ENCODE measurements around the gene GPC1.

Gene GPC1

DNA sequence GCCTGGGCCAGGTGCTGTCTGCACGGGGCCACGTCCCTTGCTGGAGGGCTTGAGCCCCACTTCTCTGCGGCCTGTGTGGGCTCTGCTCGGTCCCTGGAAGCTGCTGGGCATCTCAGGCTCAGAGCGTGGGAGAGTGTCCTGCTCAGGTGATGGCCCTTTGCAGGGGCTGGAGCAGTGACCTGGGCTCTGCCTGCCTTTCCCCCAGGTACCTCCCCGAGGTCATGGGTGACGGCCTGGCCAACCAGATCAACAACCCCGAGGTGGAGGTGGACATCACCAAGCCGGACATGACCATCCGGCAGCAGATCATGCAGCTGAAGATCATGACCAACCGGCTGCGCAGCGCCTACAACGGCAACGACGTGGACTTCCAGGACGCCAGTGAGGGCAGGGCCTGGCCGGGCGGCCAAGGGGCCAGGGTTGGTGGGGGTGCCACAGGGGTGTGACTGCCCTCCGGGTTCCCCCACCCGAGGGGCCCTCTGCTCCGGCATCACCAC lies 29.9 kb downstream of the GPC1 start (continued):
- TF ChIP-seq PATZ1 (CRISPR knock-in tag; IDR thresholded peaks at IDR 0.05; ENCODE audit: borderline replicate concordance): no peak
- no peak for TF ChIP-seq ZC3H10 (CRISPR knock-in tag; IDR thresholded peaks at IDR 0.05)
- no peak for TF ChIP-seq ZFP30 (CRISPR knock-in tag; IDR thresholded peaks at IDR 0.05)
- no peak for TF ChIP-seq POU6F1 (CRISPR knock-in tag; IDR thresholded peaks at IDR 0.05; ENCODE audit: borderline replicate concordance, low read depth)
- TF ChIP-seq ZNF70 (CRISPR knock-in tag; IDR thresholded peaks at IDR 0.05): no peak

- no peak for TF ChIP-seq ESRRG (CRISPR knock-in tag; IDR thresholded peaks at IDR 0.05)
- no peak for TF ChIP-seq POU6F1 (CRISPR knock-in tag; IDR thresholded peaks at IDR 0.05; ENCODE audit: borderline replicate concordance, low read depth)
- no peak for TF ChIP-seq ZNF565 (CRISPR knock-in tag; conservative IDR thresholded peaks at IDR 0.05; ENCODE audit: low read depth)
- no peak for TF ChIP-seq TSHZ2 (CRISPR knock-in tag; IDR thresholded peaks at IDR 0.05)
- no peak for ATAC-seq
These were observed 30.5 kb downstream of the GPC1 start for GRCh38 chr2:240465765-240466578.

DNA sequence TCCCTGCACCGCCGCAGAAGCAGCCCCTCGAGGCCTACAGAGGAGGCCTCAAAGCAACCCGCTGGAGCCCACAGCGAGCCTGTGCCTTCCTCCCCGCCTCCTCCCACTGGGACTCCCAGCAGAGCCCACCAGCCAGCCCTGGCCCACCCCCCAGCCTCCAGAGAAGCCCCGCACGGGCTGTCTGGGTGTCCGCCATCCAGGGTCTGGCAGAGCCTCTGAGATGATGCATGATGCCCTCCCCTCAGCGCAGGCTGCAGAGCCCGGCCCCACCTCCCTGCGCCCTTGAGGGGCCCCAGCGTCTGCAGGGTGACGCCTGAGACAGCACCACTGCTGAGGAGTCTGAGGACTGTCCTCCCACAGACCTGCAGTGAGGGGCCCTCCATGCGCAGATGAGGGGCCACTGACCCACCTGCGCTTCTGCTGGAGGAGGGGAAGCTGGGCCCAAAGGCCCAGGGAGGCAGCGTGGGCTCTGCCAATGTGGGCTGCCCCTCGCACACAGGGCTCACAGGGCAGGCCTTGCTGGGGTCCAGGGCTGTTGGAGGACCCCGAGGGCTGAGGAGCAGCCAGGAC lies 31.2 kb downstream of the GPC1 start:
- TF ChIP-seq ISL1 (CRISPR knock-in tag; IDR thresholded peaks at IDR 0.05) (no peak), ZNF565 (CRISPR knock-in tag; conservative IDR thresholded peaks at IDR 0.05; ENCODE audit: low read depth) (no peak), ESRRG (CRISPR knock-in tag; IDR thresholded peaks at IDR 0.05) (no peak), PPARA (CRISPR knock-in tag; IDR thresholded peaks at IDR 0.05; ENCODE audit: borderline replicate concordance) (no peak)
- ATAC-seq: no peak

DNA sequence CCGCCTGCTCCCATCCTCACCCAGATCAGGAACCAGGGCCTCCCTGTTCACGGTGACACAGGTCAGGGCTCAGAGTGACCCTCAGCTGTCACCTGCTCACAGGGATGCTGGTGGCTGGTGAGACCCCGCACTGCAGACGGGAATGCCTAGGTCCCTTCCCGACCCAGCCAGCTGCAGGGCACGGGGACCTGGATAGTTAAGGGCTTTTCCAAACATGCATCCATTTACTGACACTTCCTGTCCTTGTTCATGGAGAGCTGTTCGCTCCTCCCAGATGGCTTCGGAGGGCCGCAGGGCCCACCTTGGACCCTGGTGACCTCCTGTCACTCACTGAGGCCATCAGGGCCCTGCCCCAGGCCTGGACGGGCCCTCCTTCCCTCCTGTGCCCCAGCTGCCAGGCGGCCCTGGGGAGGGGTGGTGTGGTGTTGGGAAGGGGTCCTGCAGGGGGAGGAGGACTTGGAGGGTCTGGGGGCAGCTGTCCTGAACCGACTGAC lies 31.7 kb downstream of the GPC1 start:
- TF ChIP-seq CSDC2 (CRISPR knock-in tag; IDR thresholded peaks at IDR 0.05): no peak
- no peak for TF ChIP-seq PATZ1 (CRISPR knock-in tag; IDR thresholded peaks at IDR 0.05; ENCODE audit: borderline replicate concordance)
- TF ChIP-seq ZNF8 (CRISPR knock-in tag; IDR thresholded peaks at IDR 0.05): no peak
- no peak for TF ChIP-seq ZNF70 (CRISPR knock-in tag; IDR thresholded peaks at IDR 0.05)
- no peak for TF ChIP-seq PPARA (CRISPR knock-in tag; IDR thresholded peaks at IDR 0.05; ENCODE audit: borderline replicate concordance)
- no peak for TF ChIP-seq TCF4 (CRISPR knock-in tag; IDR thresholded peaks at IDR 0.05; ENCODE audit: borderline replicate concordance)
- no peak for TF ChIP-seq RARB (CRISPR knock-in tag; IDR thresholded peaks at IDR 0.05)
- TF ChIP-seq CSRNP3 (CRISPR knock-in tag; IDR thresholded peaks at IDR 0.05): no peak
- no peak for TF ChIP-seq ZFP3 (CRISPR knock-in tag; IDR thresholded peaks at IDR 0.05)
- TF ChIP-seq ZNF565 (CRISPR knock-in tag; conservative IDR thresholded peaks at IDR 0.05; ENCODE audit: low read depth): no peak
- TF ChIP-seq POU6F1 (CRISPR knock-in tag; IDR thresholded peaks at IDR 0.05; ENCODE audit: borderline replicate concordance, low read depth): no peak
- no peak for ATAC-seq
